Hepatocyte (in vitro differentiated cells): ENCODE results near the gene UGT1A7.

Experiments
- EZH2 ChIP-seq: fragments of 200-600 bp; sonication (generic); IDR thresholded peaks from 2 replicates; pipeline ENCODE4 v1.6.1; 2016; ENCODE audit warnings: antibody characterized with exemption, mild to moderate bottlenecking, borderline replicate concordance
- EZH2phosphoT487 ChIP-seq: fragments of 200-600 bp; sonication (generic); IDR thresholded peaks from one replicate; pipeline ENCODE4 v1.6.1; 2018; ENCODE audit warnings: antibody characterized with exemption, mild to moderate bottlenecking, low read depth, moderate library complexity; ENCODE audit not compliant: unreplicated experiment, severe bottlenecking
- TF ChIP-seq, protein P1 (sequence below): fragments of 200-600 bp; sonication (generic); IDR thresholded peaks from 2 replicates; pipeline ENCODE4 v1.5.1; 2016; ENCODE audit warnings: antibody characterized with exemption, mild to moderate bottlenecking; ENCODE audit not compliant: poor library complexity

DNA sequence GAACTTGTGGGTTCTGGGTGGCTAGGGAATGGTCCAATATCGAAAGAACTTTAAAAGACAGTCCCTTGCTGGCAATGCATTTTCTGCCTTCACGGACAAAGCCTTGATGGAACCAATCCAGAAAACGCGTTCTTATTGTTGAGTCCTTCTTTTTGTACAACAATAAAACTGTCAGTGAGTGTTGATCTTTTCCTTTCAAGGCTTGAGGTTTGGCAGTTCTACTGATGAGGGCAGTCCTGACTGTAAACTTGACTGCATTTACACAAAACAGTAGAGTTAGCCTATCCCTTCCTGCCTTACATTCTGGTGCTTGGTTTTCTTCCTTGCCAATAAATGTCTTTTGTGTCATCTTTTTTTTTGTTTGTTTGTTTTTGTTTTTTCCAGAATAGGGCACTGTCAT, 2.5 kb upstream of the UGT1A7 start:
- TF ChIP-seq, protein P1, sequence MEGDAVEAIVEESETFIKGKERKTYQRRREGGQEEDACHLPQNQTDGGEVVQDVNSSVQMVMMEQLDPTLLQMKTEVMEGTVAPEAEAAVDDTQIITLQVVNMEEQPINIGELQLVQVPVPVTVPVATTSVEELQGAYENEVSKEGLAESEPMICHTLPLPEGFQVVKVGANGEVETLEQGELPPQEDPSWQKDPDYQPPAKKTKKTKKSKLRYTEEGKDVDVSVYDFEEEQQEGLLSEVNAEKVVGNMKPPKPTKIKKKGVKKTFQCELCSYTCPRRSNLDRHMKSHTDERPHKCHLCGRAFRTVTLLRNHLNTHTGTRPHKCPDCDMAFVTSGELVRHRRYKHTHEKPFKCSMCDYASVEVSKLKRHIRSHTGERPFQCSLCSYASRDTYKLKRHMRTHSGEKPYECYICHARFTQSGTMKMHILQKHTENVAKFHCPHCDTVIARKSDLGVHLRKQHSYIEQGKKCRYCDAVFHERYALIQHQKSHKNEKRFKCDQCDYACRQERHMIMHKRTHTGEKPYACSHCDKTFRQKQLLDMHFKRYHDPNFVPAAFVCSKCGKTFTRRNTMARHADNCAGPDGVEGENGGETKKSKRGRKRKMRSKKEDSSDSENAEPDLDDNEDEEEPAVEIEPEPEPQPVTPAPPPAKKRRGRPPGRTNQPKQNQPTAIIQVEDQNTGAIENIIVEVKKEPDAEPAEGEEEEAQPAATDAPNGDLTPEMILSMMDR = no peak
- TF ChIP-seq EZH2 (no peak), EZH2phosphoT487 (no peak)
